ENCODE measurements around the gene PWWP2B.

PWWP2B gene

GRCh38 chr10:132417957-132418441 is 21.0 kb downstream of the PWWP2B start:
- DNase-seq (ENCODE audit: low read depth in 2 of 3, low spot score in 2 of 3), result no peak

GRCh38 chr10:132418527-132419416 is 21.8 kb downstream of the PWWP2B start:
- DNase-seq (ENCODE audit: low read depth in 2 of 3, low spot score in 2 of 3), result no peak

GRCh38 chr10:132419538-132420468 is 22.8 kb downstream of the PWWP2B start:
- no peak for DNase-seq (ENCODE audit: low read depth in 2 of 3, low spot score in 2 of 3)

- DNase-seq (ENCODE audit: low read depth in 2 of 3, low spot score in 2 of 3), result no peak
Measured at GRCh38 chr10:132420469-132420980, 23.5 kb downstream of the PWWP2B start.

GRCh38 chr10:132420981-132421846 is 24.2 kb downstream of the PWWP2B start:
- DNase-seq (ENCODE audit: low read depth in 2 of 3, low spot score in 2 of 3), result no peak

GRCh38 chr10:132421847-132422751 is 25.1 kb downstream of the PWWP2B start:
- DNase-seq (ENCODE audit: low read depth in 2 of 3, low spot score in 2 of 3), result no peak

- no peak for DNase-seq (ENCODE audit: low read depth in 2 of 3, low spot score in 2 of 3)
Measured at GRCh38 chr10:132422903-132423825, 26.2 kb downstream of the PWWP2B start.

- no peak for DNase-seq (ENCODE audit: low read depth in 2 of 3, low spot score in 2 of 3)
Measured at GRCh38 chr10:132423966-132424861, 27.2 kb downstream of the PWWP2B start.

GRCh38 chr10:132425029-132425756 is 28.2 kb downstream of the PWWP2B start:
- no peak for DNase-seq (ENCODE audit: low read depth in 2 of 3, low spot score in 2 of 3)

GRCh38 chr10:132425757-132426155 is 28.8 kb downstream of the PWWP2B start:
- DNase-seq (ENCODE audit: low read depth in 2 of 3, low spot score in 2 of 3), result no peak

GRCh38 chr10:132427006-132427771 is 30.2 kb downstream of the PWWP2B start:
- DNase-seq (ENCODE audit: low read depth in 2 of 3, low spot score in 2 of 3), result no peak

GRCh38 chr10:132427939-132428367 is 31.0 kb downstream of the PWWP2B start:
- DNase-seq (ENCODE audit: low read depth in 2 of 3, low spot score in 2 of 3), result no peak

- DNase-seq (ENCODE audit: low read depth in 2 of 3, low spot score in 2 of 3), result no peak
Measured at GRCh38 chr10:132428486-132428995, 31.5 kb downstream of the PWWP2B start.

GRCh38 chr10:132429281-132430230 is 32.6 kb downstream of the PWWP2B start:
- no peak for DNase-seq (ENCODE audit: low read depth in 2 of 3, low spot score in 2 of 3)
